ENCODE measurements around the gene ADK. TPM values are rescaled to one million over a fixed set of nuclear protein-coding genes. Genes with fewer than 3 reads are reported as not detected.

Gene ADK
- total RNA-seq, 1 experiment from 2014 or later: 26.8 TPM

GRCh38 chr10:74275755-74276290, 124.8 kb downstream of the ADK start:
- Histone ChIP-seq H3K79me2 (ENCODE audit: insufficient read depth, low read length) (no peaks in the 10 kb centered on the region), H2BK15ac (ENCODE audit: low read depth, low read length) (no peak overlapping the region), H2BK12ac (ENCODE audit: insufficient read length, low read depth, low read length) (no peak overlapping the region), H3K4ac (ENCODE audit: low read depth, low read length) (no peak overlapping the region), H3T11ph (ENCODE audit: low read length) (no peak overlapping the region), H3K56ac (ENCODE audit: insufficient read length, low read depth, low read length) (no peak overlapping the region), H3K9me3 (ENCODE audit: control insufficient read depth, low read depth, low read length) (no peaks in the 10 kb centered on the region), H3K23me2 (ENCODE audit: insufficient read length, low read depth, low read length, poor library complexity, severe bottlenecking) (no peaks in the 10 kb centered on the region), H3K4me2 (ENCODE audit: insufficient read depth, insufficient read length, low read length) (no peak overlapping the region), H4K8ac (replicated peaks; ENCODE audit: insufficient read length, low read depth, low read length) (no peak overlapping the region), H2BK120ac (ENCODE audit: low read depth, low read length, poor library complexity, severe bottlenecking) (no peak overlapping the region), H3K18ac (ENCODE audit: insufficient read length, low read depth, low read length) (no peak overlapping the region), H3K9ac (ENCODE audit: extremely low read depth, insufficient read length, low read length) (no peak overlapping the region), H3K4me1 (ENCODE audit: insufficient read depth, low read length) (no peaks in the 10 kb centered on the region), H3K27me3 (ENCODE audit: insufficient read depth, low read length) (no peaks in the 10 kb centered on the region), H4K20me1 (ENCODE audit: control insufficient read depth, insufficient read depth, insufficient read length) (no peaks in the 10 kb centered on the region), H3K79me1 (ENCODE audit: insufficient read depth, low read depth, low read length, poor library complexity, severe bottlenecking) (no peaks in the 10 kb centered on the region), H3K27ac (ENCODE audit: insufficient read length, low read depth, low read length) (no peak overlapping the region), H2AK5ac (ENCODE audit: insufficient read length, low read length) (no peak overlapping the region), H4K5ac (ENCODE audit: insufficient read length, low read depth, low read length) (no peak overlapping the region), H4K91ac (ENCODE audit: insufficient read length, low read depth, low read length) (no peak overlapping the region), H2BK20ac (ENCODE audit: low read depth, low read length, poor library complexity, severe bottlenecking) (no peak overlapping the region), H2BK5ac (ENCODE audit: insufficient read length, low read length) (no peak overlapping the region), H2AFZ (ENCODE audit: low read length) (no peak overlapping the region), H3K14ac (ENCODE audit: insufficient read depth, low read length) (no peak overlapping the region), H3K23ac (ENCODE audit: insufficient read length, low read depth, low read length) (no peak overlapping the region)
- H3K27me3 Mint-ChIP-seq (ENCODE audit: low read depth): no peaks in the 10 kb centered on the region
- H3K9me3 Mint-ChIP-seq: no peaks in the 10 kb centered on the region
- peaks cover 5% of the 10 kb centered on the region in 2 experiments; a peak in 2 of 4 replicates for H3K4me1 Mint-ChIP-seq
- no peak for TF ChIP-seq CTCF (conservative IDR thresholded peaks at IDR 0.05)
- WGBS (ENCODE audit: extremely low coverage, insufficient read length, low lambda C conversion rate): no CpG with 5 or more reads among the region's 6 CpGs
- DNase-seq: no peak
- H3K4me3 Mint-ChIP-seq: no peak overlapping the region
- peak overlapping the region in 1 of 3 experiments; percentile 58; a peak in 1 of 7 replicates for H3K27ac Mint-ChIP-seq
- H3K36me3 Mint-ChIP-seq (ENCODE audit: insufficient read depth in 1 of 3, low read depth in 3 of 3): no peaks in the 10 kb centered on the region
